DND-41 (cell line): Measurements from ENCODE around the gene AKAP1.

Source experiments
- ATAC-seq: fragments of 200-7000 bp; cut with Tn5 transposase; 3 replicates; pipeline ENCODE4 v1.9.1; 2021; ENCODE audit warnings: low read depth; ENCODE audit not compliant: insufficient read depth
- DNase-seq: peaks from one replicate; pipeline ENCODE4 v3.0.0-alpha.2; 2020
- H2AFZ ChIP-seq: 2 replicates; pipeline ENCODE4 v1.6.0; 2012; ENCODE audit warnings: low read depth, low read length
- H3K27ac ChIP-seq: 2 replicates; pipeline ENCODE4 v1.5.1; 2012; ENCODE audit warnings: low read length, inconsistent platforms
- H3K27me3 ChIP-seq: fragments of 200-600 bp; sonication (generic); 2 replicates; pipeline ENCODE4 v1.6.0; 2012; ENCODE audit warnings: low read length, mild to moderate bottlenecking, inconsistent platforms; ENCODE audit not compliant: insufficient read depth, poor library complexity
- H3K36me3 ChIP-seq: 2 replicates; pipeline ENCODE4 v1.5.1; 2012; ENCODE audit warnings: low read length, inconsistent platforms; ENCODE audit not compliant: insufficient read depth
- H3K4me1 ChIP-seq: 2 replicates; pipeline ENCODE4 v1.5.1; 2012; ENCODE audit warnings: mild to moderate bottlenecking, low read length; ENCODE audit not compliant: insufficient read depth
- H3K4me2 ChIP-seq: 2 replicates; pipeline ENCODE4 v1.6.0; 2012; ENCODE audit warnings: mild to moderate bottlenecking, moderate library complexity, low read length, inconsistent platforms; ENCODE audit not compliant: insufficient read depth
- H3K4me3 ChIP-seq, 2 experiments: fragments of 200-600 bp in 1 of 2; shearing (Covaris generic) in 1 of 2; 2 replicates each; pipeline ENCODE4 v1.5.1; 2012 to 2016; ENCODE audit warnings: inconsistent platforms in 2 of 2, low read length in 2 of 2, mild to moderate bottlenecking in 2 of 2, low read depth in 1 of 2, moderate library complexity in 1 of 2
- H3K79me2 ChIP-seq: 2 replicates; pipeline ENCODE4 v1.6.0; 2012; ENCODE audit warnings: low read length, inconsistent platforms; ENCODE audit not compliant: insufficient read depth
- H3K9ac ChIP-seq: 2 replicates; pipeline ENCODE4 v1.6.0; 2012; ENCODE audit warnings: low read depth, mild to moderate bottlenecking, inconsistent platforms, low read length, moderate library complexity
- H3K9me3 ChIP-seq: 2 replicates; pipeline ENCODE4 v1.5.1; 2012; ENCODE audit warnings: low read length, moderate library complexity, mild to moderate bottlenecking, inconsistent platforms; ENCODE audit not compliant: insufficient read depth, severe bottlenecking
- H4K20me1 ChIP-seq: 2 replicates; pipeline ENCODE4 v1.6.0; 2012; ENCODE audit warnings: low read length; ENCODE audit not compliant: insufficient read depth
- EZH2 ChIP-seq: IDR thresholded peaks from 3 replicates; pipeline ENCODE4 v1.6.1; 2012; ENCODE audit warnings: borderline replicate concordance, low read depth, mild to moderate bottlenecking, moderate library complexity, low read length, inconsistent platforms; ENCODE audit not compliant: severe bottlenecking
- TF ChIP-seq, protein P1 (sequence below): IDR thresholded peaks from 2 replicates; pipeline ENCODE4 v1.5.1; 2012; ENCODE audit warnings: borderline replicate concordance, low read length, moderate library complexity, mild to moderate bottlenecking; ENCODE audit not compliant: poor library complexity, severe bottlenecking; ENCODE audit errors: extremely low read depth

The AKAP1 gene

DNA sequence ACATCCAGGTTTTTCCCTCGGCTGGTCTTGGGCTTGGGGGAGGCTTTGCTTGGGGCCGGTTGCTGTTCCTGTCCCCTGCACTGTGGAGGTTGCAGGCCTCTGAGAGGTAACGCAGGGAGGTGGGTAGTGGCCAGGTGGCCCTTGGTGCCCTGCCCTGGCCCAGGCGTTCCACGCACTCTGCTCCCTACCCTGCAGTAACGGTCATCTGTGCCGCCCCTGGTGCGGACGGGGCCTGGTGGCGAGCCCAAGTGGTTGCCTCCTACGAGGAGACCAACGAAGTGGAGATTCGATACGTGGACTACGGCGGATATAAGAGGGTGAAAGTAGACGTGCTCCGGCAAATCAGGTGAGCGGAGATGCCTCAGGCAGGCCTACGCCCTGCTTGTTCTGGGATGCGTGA is 30.9 kb downstream of the AKAP1 start:
- no peak overlapping the region for H3K9ac ChIP-seq
- DNase-seq: no peak
- no peak overlapping the region for H2AFZ ChIP-seq
- ATAC-seq: no peak
- H3K4me1 ChIP-seq: no peaks in the 10 kb centered on the region
- peaks cover 97% of the 10 kb centered on the region for H3K36me3 ChIP-seq
- no peak overlapping the region for H3K27ac ChIP-seq
- H3K27me3 ChIP-seq: no peaks in the 10 kb centered on the region
- no peaks in the 10 kb centered on the region for H3K79me2 ChIP-seq
- H4K20me1 ChIP-seq: peaks cover 8% of the 10 kb centered on the region
- no peak overlapping the region for H3K4me2 ChIP-seq
- H3K4me3 ChIP-seq: no peak overlapping the region
- TF ChIP-seq EZH2: no peak
- TF ChIP-seq, protein P1, sequence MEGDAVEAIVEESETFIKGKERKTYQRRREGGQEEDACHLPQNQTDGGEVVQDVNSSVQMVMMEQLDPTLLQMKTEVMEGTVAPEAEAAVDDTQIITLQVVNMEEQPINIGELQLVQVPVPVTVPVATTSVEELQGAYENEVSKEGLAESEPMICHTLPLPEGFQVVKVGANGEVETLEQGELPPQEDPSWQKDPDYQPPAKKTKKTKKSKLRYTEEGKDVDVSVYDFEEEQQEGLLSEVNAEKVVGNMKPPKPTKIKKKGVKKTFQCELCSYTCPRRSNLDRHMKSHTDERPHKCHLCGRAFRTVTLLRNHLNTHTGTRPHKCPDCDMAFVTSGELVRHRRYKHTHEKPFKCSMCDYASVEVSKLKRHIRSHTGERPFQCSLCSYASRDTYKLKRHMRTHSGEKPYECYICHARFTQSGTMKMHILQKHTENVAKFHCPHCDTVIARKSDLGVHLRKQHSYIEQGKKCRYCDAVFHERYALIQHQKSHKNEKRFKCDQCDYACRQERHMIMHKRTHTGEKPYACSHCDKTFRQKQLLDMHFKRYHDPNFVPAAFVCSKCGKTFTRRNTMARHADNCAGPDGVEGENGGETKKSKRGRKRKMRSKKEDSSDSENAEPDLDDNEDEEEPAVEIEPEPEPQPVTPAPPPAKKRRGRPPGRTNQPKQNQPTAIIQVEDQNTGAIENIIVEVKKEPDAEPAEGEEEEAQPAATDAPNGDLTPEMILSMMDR: no peak
- no peaks in the 10 kb centered on the region for H3K9me3 ChIP-seq

DNA sequence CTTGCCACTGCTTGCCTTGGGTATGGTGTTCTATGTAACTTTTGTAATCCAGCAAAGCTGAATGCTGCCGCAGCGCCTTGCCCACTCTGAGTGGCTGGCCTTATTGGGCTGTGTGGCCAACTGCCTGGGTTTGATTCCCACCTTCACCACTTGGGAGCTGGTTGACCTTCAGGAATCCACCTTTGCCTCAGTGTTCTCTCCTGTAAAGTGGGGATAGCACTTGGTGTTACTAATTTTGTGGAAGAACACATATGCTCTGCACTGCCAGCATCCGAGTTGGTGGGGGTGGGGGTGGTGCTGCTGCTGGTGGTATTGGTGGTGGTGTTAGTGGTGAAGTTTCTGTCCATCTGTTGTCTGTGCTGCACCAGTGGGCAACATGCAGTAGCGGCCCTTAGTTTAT is 32.8 kb downstream of the AKAP1 start:
- no peaks in the 10 kb centered on the region for H3K9me3 ChIP-seq
- no peaks in the 10 kb centered on the region for H3K27me3 ChIP-seq
- peaks cover 96% of the 10 kb centered on the region for H3K36me3 ChIP-seq
- no peak overlapping the region for H3K27ac ChIP-seq
- H3K4me1 ChIP-seq: no peaks in the 10 kb centered on the region
- no peak overlapping the region for H3K4me3 ChIP-seq
- ATAC-seq (no peak), DNase-seq (no peak)
- peaks cover 4% of the 10 kb centered on the region; the same call in 1 of the 2 replicates for H4K20me1 ChIP-seq
- H3K4me2 ChIP-seq: no peak overlapping the region
- H3K79me2 ChIP-seq: no peaks in the 10 kb centered on the region
- TF ChIP-seq EZH2: no peak
- TF ChIP-seq, protein P1: no peak
- H3K9ac ChIP-seq: no peak overlapping the region
- no peak overlapping the region for H2AFZ ChIP-seq

DNA sequence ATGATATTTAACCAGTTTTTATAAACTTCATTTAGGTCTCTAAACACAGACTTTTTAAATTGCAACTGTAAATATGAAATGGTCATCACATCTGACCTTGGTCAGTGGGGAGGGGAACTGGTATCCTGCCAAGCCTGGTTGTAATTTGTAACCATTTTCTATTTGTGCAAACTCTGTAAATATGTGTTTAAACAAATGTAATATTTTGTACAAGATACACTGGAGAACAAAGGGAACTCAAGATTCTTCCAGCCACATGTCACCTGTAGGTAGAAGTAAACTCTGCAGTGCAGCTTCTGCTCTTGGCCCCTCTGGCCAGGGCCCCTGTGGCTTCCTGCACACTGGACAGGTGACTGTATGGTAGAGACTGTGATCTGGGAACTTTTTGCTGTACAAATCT is 35.8 kb downstream of the AKAP1 start:
- 0 out of 2 replicates have a peak, but pooled peaks cover 4% of the 10 kb centered on the region for H4K20me1 ChIP-seq
- H3K4me2 ChIP-seq: no peak overlapping the region
- H3K4me3 ChIP-seq: no peak overlapping the region
- H3K27me3 ChIP-seq: no peaks in the 10 kb centered on the region
- no peaks in the 10 kb centered on the region for H3K79me2 ChIP-seq
- no peaks in the 10 kb centered on the region for H3K4me1 ChIP-seq
- ATAC-seq: no peak
- H3K36me3 ChIP-seq: peaks cover 83% of the 10 kb centered on the region
- H3K9me3 ChIP-seq: no peaks in the 10 kb centered on the region
- DNase-seq: no peak
- H3K27ac ChIP-seq: no peak overlapping the region
- no peak overlapping the region for H2AFZ ChIP-seq
- TF ChIP-seq, protein P1: no peak
- TF ChIP-seq EZH2: no peak
- H3K9ac ChIP-seq: no peak overlapping the region
